Measurements from ENCODE around the gene RBMS3.

The RBMS3 gene

DNA sequence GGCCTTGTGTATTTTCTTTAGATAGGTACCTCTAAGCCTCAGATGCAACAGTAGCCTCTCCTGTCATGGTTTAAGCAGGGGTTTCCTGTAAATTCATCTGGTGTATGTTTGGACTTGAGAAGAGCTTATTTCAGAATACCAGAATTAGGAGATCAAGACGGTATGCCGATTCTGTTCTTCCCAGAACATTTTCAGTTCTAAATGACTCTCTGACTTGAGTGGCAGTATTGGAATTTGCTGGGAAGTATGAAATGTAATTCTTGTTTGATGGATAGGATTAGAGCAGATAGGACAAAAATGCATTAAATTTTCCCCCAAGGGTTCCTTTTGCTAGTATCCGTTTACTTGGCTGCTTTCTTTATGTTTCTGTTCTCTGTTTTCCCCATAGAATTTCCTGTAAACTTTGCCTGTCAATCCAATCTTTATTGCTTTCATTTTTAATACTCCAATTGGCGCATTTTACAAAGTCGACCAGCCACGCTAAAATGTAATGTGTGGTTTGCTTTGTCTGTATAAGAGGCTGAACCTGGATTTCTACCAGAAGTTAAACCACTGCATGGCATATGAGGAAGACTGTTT lies 612.2 kb downstream of the RBMS3 start:
- no peak for DNase-seq (ENCODE audit: low spot score)

DNA sequence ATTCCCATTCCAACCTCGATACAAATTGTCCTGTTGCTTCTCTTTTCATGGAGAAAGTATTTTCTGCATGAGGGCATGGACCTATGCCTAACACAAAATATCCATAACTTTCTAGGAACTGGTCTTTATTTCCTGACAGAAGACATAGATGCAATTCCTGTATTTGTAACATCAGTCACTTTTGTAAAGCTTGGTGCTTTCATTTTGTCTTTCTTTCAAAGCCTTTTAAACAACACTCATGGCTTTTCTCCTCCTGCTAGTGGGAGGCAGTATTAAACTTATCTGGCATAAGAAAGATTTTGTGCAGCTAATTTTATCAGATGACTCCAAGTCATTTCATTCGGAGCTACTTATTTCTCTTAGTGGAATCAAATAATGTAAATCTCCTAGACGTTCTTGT lies 616.0 kb downstream of the RBMS3 start:
- DNase-seq (ENCODE audit: low spot score): no peak

DNA sequence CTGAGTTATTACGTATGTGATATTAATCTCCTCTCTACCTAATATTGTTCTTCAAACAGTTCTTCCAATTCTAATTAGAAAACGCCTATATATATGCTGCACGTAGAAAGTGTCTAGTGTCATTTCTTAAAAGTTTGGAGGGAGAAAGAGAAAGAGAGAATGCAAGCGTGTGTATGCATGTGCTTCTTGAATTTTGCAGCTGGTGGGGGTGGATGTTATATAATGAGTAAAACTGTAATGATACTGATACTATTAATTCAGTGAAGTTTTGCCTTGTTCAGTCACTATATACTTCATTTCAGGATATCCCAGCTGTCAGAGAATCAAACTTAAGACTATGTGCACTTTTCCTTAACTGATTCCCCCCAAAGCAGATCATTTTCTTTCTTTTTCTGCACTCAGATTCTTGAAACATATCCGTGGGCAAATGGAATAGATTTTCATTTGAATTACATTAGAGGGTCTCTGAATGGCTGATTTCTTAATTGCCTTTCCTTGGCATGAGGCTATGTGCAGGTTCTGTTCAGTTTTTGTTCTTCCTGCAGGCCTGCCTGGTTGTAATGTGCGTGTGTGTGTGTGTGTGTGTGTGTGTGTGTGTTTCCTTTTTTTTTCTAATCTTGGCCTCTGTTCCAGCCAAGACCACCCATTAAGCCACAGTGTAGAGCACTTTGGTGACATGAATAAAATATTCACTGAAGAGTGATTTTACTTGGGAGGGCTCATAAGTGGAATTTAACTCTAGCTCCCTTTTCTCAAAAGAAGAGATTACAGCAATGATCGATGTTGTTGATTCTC lies 617.5 kb downstream of the RBMS3 start:
- DNase-seq (ENCODE audit: low spot score): no peak

DNA sequence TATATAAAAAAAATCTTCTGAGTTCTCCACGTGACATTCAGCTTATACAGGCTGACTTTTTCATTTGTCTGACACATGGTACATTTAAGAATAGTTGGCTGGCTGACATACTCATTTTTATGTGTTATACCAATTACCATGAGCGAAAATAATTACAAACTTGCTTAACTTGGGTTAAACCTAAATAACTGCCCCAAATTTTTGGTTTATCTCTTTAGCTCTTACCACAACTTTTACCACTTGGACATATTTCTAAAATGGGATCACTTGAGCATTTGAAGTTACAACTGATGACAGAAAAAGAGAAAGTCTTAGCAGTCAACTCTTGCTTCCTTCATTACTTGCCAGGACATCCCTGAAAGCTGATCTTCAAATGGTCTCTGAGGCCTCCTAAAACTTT lies 618.1 kb downstream of the RBMS3 start:
- DNase-seq (ENCODE audit: low spot score): no peak

DNA sequence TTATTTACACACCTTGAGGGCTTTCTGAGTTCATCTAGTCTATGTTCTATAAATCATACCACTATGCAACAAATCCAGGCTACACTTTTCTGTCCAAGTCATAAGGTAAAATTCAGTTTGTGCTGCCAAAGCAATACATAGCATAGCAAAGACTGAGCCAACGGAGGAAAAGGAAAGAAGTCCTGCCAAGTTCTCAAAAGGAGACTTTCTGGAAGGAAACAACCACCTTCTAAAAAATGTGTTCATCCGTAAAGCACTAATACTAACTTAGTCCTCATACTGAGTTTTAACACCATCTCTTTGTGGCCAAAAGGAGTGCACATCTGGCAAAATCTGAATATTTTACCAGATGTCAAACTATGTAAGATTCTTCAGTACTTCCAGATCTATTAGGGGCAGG lies 620.2 kb downstream of the RBMS3 start:
- no peak for DNase-seq (ENCODE audit: low spot score)

DNA sequence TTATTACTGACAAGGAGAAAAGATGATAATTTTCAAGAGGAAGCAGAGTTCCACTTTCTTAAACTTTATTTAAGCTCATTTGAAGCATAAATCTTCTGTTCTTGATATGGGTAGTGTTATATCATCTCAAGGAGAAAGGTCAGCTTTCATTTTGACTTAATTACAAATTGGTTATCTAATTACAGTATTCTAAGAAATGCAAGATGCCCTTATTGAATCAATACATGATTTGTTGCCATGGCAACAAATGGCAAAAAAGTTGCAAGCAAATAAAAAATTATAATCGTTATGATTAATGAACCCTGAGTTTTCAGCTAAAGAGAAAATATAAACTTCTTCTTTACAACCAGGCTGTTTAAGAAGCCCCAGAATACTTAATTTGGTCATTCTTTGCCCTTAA lies 622.7 kb downstream of the RBMS3 start:
- no peak for DNase-seq (ENCODE audit: low spot score)

DNA sequence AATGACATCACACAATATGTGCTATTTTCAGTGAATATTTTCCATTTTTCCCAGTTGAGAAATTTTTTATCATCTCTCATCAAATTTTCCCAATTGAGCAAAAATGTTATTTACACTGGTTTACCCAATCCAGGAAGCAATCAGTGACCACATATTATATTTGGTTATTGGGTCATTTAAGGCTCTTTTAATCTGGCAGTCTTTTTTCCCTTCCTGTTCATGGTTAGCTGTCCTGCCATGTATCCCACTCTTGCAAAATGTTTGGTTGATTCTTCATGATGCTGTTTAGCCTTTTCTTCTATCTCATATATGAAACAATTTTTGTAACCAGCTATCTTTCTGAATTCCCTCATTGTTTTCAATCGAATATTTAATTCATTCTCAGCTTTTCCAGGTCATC lies 626.0 kb downstream of the RBMS3 start:
- DNase-seq (ENCODE audit: low spot score): no peak

DNA sequence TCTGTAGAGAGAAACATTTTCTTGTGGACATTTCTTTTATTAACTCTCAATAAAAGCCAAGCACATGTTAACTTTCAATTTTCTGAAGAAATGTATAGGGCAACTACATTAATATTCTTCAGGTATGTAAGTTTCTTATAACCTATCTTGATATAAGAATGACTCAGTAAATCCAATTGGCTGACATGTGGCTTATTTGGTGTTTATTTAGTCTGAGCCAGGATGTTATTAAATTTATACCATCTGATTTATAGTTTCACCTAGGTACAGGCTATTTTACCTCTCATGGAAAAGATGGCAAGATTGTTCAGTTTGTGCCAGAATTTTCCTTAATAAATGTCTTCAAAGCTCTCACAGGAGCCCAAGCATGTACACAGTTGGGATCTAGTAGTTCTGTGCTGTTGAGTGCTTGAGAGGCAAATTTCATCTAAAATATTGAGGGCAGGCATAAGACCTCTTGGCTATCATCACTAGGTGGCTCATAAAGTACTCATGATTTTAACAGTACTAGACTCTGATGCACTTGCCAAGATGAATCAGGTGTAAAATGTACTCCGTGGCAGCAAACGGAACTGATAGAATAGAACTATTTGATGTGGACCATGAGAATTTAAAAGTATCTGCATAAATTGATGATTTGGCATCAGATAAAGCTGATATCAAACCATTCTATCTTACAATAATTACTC lies 631.9 kb downstream of the RBMS3 start:
- no peak for DNase-seq (ENCODE audit: low spot score)

DNA sequence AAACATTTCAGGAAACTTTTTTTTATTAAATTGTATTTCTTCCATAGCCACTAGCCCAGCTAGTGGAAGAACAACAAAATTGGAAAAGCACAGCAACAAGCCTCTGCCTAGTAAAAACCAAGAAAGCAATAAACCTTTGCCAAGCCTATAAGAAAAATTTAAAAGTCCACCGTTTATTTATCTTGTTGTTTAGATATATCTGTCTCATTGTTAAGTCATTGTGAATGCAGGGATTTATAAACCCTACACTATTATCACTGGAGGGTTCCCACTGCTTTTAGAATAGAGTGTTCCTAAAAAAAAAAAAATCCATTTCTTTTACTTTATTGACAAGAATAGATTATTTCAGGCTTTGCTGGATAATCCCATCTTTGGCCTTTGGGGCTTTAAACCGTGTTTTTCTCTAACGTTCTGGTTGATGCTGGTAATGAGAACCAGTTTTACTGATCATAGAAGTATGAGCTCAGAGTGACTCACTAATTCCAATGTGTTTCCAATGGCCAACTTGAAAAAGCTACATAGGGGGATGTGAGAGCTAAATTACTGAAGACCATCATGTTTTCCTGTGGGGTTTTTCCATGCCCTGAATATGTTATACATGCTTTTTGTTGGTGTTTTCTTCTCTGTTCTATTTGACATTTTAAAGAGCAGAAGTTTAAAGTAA lies 634.1 kb downstream of the RBMS3 start:
- DNase-seq (ENCODE audit: low spot score): no peak

DNA sequence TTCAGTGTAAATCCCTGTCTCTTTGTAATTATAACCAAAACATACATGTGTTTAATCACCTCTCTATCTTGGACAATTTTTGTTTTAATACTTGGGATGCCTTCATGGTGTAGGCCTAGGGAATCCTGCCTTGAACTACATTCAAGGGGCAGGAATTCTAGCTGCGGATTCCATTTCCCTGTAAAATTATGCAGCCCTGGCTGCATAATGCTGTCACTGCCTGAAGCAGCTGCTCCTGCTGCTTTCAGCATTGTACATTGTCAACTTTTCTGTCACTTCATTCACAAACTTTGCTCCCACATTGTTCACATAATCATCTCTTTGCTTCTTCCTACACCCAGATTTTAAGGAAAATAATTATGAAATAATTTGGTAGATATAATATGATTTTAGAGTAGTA lies 638.7 kb downstream of the RBMS3 start:
- DNase-seq (ENCODE audit: low spot score): no peak

DNA sequence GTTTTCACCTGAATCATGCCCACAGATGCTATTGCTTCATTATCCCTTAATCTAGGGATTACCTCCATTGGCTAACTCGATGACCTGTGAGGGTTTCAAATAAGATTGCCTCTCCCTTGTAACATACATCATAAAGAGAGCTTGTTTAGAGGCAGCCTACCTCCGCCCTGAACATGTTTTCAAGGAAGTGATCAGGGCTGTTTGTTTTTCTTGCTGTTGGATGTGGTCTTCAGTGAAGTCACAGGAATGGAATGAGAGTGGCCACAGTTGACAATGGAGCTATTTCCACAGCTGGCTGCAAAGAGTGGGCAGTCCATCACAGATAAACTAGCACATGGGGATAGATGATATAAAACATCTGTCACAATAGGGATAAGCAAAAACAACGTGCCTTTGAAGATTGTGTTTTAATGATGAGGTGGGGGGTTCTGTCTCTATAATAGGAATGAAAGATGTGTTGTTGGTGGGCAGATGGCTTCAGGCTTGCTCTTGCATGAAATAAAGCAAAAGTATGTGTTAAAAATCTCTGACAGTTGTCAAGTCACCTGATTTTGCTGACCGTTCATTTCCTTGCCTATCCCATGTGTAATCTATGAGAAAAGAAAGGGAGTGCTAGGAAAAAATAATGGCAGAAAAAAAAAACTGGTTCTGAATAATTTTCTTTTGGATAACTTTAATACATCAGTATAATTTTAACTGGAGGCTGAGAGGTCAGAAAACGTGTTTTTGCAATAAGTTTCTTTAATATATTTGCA lies 642.3 kb downstream of the RBMS3 start:
- peak; percentile 79 for DNase-seq (ENCODE audit: low spot score)

DNA sequence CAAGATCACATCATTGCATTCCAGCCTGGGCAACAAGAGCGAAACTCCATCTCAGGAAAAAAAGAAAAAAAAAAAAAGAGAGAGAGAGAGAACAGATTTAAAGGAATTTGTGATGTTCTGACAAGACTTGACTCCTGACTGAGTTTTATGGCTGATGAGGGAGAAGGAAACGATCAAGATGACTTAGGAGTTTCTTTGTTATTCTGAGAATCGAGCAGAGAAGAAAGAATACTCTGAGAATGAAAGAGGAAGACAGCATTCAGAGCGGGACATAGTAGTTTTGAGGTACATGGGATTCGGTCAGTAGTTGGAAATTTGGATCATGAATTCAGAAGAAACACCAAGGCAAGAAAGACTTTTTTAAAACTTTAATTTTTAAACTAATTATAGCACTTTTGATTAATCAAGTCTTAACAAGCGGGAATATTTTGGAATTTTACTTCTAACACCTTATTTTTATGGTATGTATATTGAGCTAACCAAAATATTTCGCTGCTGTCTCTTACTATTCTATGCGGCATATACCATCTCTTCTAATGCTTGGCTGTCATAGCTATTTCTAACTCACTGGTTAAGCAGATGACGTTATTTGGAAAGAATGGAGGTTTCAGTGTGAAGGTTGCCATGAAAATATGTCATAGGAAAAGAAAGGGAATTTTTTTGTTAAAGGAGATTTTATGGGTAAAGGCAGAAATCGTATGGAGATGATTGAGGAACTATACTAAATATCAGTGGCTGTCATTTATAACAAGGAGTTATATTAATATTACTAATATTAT lies 644.1 kb downstream of the RBMS3 start:
- DNase-seq (ENCODE audit: low spot score): no peak

DNA sequence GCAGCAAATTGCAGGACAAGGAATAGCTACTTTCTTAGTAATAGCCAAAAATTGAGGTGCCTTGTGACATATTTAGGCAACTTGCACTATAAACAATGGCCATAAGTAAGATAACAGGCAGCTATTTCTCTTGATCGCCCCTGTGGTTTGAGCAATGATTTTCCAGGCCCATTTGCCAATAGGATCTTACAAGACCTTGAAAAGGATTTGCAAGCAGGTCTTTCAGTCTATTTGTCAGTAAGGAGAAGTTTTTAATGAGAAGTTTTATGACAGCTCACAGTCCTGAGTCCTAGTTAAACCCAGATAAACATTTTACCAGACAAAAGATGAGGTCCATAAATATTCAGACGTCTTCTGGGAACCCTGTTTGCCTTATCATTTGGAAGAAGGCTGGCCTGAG lies 645.5 kb downstream of the RBMS3 start:
- no peak for DNase-seq (ENCODE audit: low spot score)

DNA sequence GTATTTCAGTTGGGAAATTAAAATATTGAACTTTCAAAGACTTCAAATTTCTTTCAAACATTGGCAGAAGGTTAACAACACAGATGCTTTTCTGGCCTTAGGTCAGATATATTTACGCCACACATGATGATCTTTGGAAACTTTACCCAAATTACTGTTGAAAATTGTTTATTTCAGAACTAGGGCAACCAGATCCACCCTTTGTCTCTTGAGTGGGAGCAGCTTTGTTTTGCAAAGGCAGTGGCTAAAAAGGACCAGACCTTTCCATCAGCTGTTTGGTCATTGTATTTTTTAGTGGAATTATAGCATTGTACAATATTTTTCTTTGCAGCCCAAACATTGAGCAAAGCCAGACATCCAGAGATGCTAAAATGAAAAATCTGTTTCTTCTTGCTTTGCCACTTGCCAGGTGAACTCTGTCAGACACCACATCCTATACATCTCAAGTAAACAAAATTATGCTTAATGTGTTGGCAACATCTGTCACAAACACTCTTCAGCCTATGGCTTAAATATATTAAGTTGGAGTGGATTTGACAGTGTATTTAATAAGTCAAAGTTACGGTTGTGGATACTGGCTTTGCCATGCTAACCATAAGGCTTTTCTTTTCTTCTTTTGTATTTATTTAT lies 651.9 kb downstream of the RBMS3 start:
- DNase-seq (ENCODE audit: low spot score): no peak

DNA sequence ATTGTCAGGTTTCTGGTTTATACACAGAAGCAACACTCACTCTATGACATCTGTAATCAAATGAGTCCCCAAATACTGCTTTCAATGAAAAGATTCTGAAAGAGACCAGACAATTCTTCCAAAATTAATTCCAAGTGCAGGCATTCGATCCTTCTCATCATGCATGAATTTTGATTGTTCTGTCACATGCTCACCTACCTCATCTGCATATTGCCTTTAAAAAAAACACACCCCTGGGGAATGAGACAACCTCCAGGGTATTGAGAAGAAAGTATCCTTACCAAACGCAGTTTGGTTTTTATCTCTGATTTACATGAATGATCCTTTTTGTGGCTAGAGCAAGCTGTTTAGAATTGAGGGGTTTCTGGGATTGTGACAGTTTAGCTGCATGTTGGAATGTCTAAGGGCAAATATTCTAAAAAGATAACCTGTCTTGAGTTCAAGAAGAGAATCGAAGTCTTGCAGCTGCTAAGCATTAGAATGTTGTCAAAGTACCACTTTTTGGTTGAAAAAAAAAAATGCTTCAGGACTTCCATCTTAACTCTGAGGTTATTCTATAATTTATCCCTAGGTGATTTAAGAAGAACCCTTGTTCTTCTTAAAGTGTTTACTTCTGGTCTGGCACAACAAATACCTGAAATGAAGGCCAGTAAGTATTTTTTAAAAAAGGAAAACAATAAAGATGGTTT lies 653.1 kb downstream of the RBMS3 start:
- no peak for DNase-seq (ENCODE audit: low spot score)

DNA sequence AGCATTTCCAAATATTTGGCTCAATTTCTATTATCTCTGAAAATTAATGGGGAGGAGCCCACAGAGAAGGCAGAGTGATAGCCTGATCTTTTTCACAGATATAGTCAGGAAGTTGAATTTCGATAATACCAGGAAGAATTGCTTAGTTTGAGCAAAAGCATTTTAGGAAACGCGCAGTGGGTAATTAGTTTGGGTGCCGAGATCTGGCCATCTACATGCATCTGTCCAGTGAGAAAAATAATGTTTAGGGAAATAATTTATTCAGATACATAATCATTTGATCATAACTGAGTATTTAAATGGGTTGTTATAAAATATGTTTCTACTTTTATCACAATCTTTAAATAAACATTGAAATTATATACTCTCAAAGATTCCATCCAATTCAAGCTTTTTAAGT lies 653.9 kb downstream of the RBMS3 start:
- no peak for DNase-seq (ENCODE audit: low spot score)

DNA sequence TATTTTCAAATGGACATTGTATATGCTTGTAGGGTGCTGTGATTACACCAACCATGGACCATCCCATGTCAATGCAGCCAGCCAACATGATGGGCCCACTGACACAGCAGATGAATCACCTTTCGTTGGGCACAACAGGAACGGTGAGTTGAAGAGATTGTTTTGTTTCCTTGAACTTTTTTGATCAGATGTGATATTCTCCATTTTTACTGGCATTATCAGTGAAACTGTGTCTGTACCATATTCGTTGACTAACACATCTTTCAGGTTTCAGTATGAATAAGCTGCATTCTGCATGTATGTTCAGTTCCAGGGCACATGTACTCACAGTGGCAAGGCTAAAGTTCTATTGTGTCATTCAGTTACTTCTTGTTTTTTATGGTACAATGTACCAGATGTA lies 655.2 kb downstream of the RBMS3 start:
- DNase-seq (ENCODE audit: low spot score): no peak

DNA sequence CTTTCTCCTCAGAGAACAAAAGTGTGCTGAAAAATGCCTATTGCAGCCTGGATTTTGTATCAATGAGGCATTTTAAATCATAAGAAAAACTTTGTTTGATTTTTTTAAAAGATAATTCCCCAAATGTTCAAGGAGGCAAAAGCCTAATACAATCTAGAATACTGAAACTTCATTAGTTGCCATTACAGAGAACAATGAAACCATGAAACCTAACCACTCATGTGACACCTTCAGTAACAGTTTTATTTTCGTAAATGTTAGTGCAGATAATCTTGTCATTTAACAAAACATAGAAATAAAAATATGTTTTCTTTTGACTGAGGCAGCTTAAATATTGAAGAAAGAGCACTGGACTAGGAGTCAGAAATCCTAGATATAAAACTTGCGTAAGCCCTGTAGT lies 655.9 kb downstream of the RBMS3 start:
- DNase-seq (ENCODE audit: low spot score): no peak

DNA sequence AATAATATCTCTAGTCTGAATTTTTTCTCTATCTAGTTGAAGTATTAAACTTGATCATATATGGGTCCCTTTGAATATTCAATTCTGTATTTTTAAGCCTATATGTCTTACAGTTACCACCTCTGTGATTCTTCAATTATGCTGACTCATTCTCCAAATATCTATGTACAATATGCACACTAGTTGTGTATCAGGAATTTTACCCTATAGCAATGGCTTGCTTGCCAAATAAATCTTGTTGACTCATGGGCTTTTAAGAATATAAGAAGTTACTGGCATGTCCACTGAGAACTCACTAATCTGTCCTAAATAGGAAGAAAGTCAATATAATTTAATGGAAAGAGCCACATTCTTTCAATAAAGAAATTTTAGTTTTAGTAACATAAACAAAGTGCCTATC lies 656.3 kb downstream of the RBMS3 start:
- DNase-seq (ENCODE audit: low spot score): no peak

DNA sequence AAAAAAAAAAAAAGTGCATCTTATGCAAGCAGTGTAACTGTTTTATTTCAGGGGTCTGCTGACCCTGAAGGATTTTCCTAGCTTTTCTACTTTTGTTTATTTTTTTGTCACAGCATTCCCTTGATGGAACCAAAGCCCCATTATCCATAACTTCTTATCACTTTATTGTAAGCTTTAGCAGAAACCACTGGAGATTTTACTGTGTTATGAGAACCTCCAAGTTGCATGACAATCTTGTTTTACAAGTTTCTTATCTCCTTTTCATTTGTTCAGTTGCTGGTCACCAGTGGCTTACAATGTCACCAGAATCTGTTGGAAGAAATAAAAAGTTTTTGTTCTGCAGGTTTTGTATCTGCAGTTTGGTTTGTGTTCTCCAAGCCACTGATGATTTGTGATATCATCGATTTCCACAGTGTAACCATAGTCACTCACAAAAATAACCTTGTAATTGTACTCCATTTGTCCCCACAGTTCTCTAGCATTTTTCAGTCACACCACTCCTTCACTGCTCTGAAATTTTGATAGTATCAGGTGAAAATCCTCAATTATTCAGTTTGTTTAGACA lies 660.0 kb downstream of the RBMS3 start:
- no peak for DNase-seq (ENCODE audit: low spot score)
